Ovary (tissue), 3 donors: ENCODE data around the gene PI4K2A.
A peak's percentile ranks its signal among the peaks of the same experiment; 100 is the strongest.

Experiments used
- CTCF ChIP-seq, 3 donors: fragments of 450-650 bp in 2 of 3; fragments of 200-600 bp in 1 of 3; IDR thresholded peaks; one replicate each; pipeline versions ENCODE4 v1.5.1 to v1.8.0; 2016 to 2022; ENCODE audit warnings: antibody characterized with exemption in 3 of 3, mild to moderate bottlenecking in 1 of 3
- EP300 ChIP-seq: sonication (generic); formaldehyde crosslinking; IDR thresholded peaks from one replicate; pipeline ENCODE4 v1.6.1; 2017; ENCODE audit warnings: antibody characterized with exemption
- POLR2A ChIP-seq: fragments of 450-650 bp; IDR thresholded peaks from one replicate; pipeline ENCODE4 v1.6.1; 2017; ENCODE audit warnings: antibody characterized with exemption, mild to moderate bottlenecking, moderate library complexity
- donor health status: DM: no; HTN: no; CAD: no.

- TF ChIP-seq CTCF (IDR thresholded peaks at IDR 0.05): no peak
- TF ChIP-seq EP300: no peak
- TF ChIP-seq POLR2A: peak; percentile 72
Observed at GRCh38 chr10:97640174-97640867, at the start of gene PI4K2A.
